SK-N-SH treated with all-trans-retinoic acid at 6 μM for 48 hours (cell line): ENCODE data around the gene TATDN3.

Experiments used
- ARNTL ChIP-seq: fragments of 450-650 bp; formaldehyde crosslinking; IDR thresholded peaks from 2 replicates; pipeline ENCODE4 v1.5.0; 2020; ENCODE audit warnings: low read depth, mild to moderate bottlenecking, moderate library complexity, borderline replicate concordance
- CSDC2 ChIP-seq: fragments of 250-450 bp; sonication (Bioruptor Pico); IDR thresholded peaks from 2 replicates; pipeline ENCODE4 v1.5.0; 2020; ENCODE audit warnings: mild to moderate bottlenecking, moderate library complexity
- PATZ1 ChIP-seq: fragments of 250-450 bp; sonication (Bioruptor Pico); IDR thresholded peaks from 2 replicates; pipeline ENCODE4 v1.8.0; 2020; ENCODE audit warnings: mild to moderate bottlenecking, moderate library complexity, borderline replicate concordance
- TCF4 ChIP-seq: fragments of 250-450 bp; sonication (Bioruptor Pico); IDR thresholded peaks from 2 replicates; pipeline ENCODE4 v1.8.0; 2021; ENCODE audit warnings: mild to moderate bottlenecking, moderate library complexity, borderline replicate concordance

GRCh38 chr1:212745303-212745702, 46.4 kb upstream of the TATDN3 start:
- no peak for TF ChIP-seq TCF4 (CRISPR knock-in tag)
- no peak for TF ChIP-seq PATZ1 (CRISPR knock-in tag)
- no peak for TF ChIP-seq CSDC2 (CRISPR knock-in tag)
- TF ChIP-seq ARNTL (CRISPR knock-in tag), result no peak
